Measurements from ENCODE around the gene MS4A4A. TPM values are rescaled to one million over a fixed set of nuclear protein-coding genes. Genes with fewer than 3 reads are reported as not detected.

The MS4A4A gene
- total and polyA plus RNA-seq, 12 donors: 2.2 to 31.6 (median 9.1) TPM

DNA sequence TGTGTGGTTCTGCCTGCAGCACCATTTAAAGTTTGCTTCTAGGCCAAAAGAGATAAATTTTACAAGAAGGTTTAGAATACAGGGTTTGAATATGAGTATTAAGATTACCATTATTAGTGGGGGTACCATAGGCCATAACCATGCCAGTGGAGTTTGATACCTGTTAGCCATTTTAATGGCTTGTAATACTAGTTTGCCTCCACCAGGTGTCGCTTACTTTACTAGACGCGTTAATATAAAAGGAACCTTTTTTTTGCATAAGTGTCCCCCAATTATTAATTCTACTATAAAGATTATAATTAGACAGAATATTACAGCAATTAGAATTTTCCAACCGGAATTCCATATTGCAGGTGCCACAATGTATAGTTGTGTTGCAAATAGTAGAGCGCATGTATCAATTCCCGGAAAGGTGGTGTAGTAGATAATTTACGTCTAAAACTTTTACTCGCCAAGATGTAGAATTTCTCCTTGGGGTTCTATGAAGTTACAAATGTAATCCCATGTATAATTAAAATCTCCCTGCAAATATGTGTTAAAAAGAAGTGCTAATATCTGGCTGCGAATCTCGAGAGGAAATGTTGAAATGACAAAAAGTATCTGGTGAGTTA, 62.7 kb downstream of the MS4A4A start:
- no peaks in the 10 kb centered on the region for H3K4me1 ChIP-seq
- ATAC-seq (no peak), DNase-seq (no peak)
- H3K36me3 ChIP-seq: no peaks in the 10 kb centered on the region
- intact Hi-C loops (cut with DNase I): no loop called here
- H3K27ac ChIP-seq: no peak overlapping the region
- TF ChIP-seq CTCF (IDR thresholded peaks at IDR 0.05): peak in 7 of 9 donors; percentile 34 to 62 (median 44)
- H3K4me3 ChIP-seq: no peak overlapping the region
- 68 to 74% methylated on average over 10 of the region's 10 CpGs for WGBS, 2 donors
- H3K9me3 ChIP-seq: peaks cover 0 to 4% (median 0%) of the 10 kb centered on the region in 11 donors
- H3K27me3 ChIP-seq: peaks cover 0 to 11% (median 0%) of the 10 kb centered on the region in 7 donors

- intact Hi-C loops (cut with DNase I): no loop called here
- ATAC-seq (no peak), DNase-seq (no peak)
- H3K4me3 ChIP-seq: no peak overlapping the region
- H3K36me3 ChIP-seq: no peaks in the 10 kb centered on the region
- peaks cover 0 to 15% (median 0%) of the 10 kb centered on the region in 7 donors for H3K27me3 ChIP-seq
- peaks cover 0 to 4% (median 0%) of the 10 kb centered on the region in 11 donors for H3K9me3 ChIP-seq
- 93 to 99% methylated on average over 2 of the region's 2 CpGs for WGBS, 2 donors
- H3K27ac ChIP-seq: no peak overlapping the region
- H3K4me1 ChIP-seq: no peaks in the 10 kb centered on the region
- no peak for TF ChIP-seq CTCF (IDR thresholded peaks at IDR 0.05)
Measured at GRCh38 chr11:60344146-60344545, 63.7 kb downstream of the MS4A4A start.

- H3K27me3 ChIP-seq: peaks cover 0 to 15% (median 0%) of the 10 kb centered on the region in 7 donors
- H3K36me3 ChIP-seq: no peaks in the 10 kb centered on the region
- H3K9me3 ChIP-seq: peaks cover 0 to 4% (median 0%) of the 10 kb centered on the region in 11 donors
- intact Hi-C loops (cut with DNase I): no loop called here
- H3K4me3 ChIP-seq: no peak overlapping the region
- peak in 5 of 9 donors; percentile 13 to 41 (median 21) for TF ChIP-seq CTCF (IDR thresholded peaks at IDR 0.05)
- no peaks in the 10 kb centered on the region for H3K4me1 ChIP-seq
- no peak for ATAC-seq
- H3K27ac ChIP-seq: no peak overlapping the region
- peak; percentile 13 to 19 for DNase-seq
Measured at GRCh38 chr11:60345489-60345888, 65.0 kb downstream of the MS4A4A start.

- H3K9me3 ChIP-seq: peaks cover 0 to 4% (median 0%) of the 10 kb centered on the region in 11 donors
- H3K36me3 ChIP-seq: no peaks in the 10 kb centered on the region
- H3K27me3 ChIP-seq: peaks cover 0 to 14% (median 0%) of the 10 kb centered on the region in 7 donors
- no peaks in the 10 kb centered on the region for H3K4me1 ChIP-seq
- TF ChIP-seq CTCF (IDR thresholded peaks at IDR 0.05): no peak
- DNase-seq: no peak
- ATAC-seq: no peak
- intact Hi-C loops (cut with DNase I): no loop called here
- 86 to 91% methylated on average over 2 of the region's 2 CpGs for WGBS, 2 donors
- no peak overlapping the region for H3K4me3 ChIP-seq
- no peak overlapping the region for H3K27ac ChIP-seq
Measured at GRCh38 chr11:60347084-60347797, 66.8 kb downstream of the MS4A4A start.
